ENCODE measurements around the gene A3GALT2. TPM values are rescaled to one million over a fixed set of nuclear protein-coding genes. Genes with fewer than 3 reads are reported as not detected.
A peak's percentile ranks its signal among the peaks of the same experiment; 100 is the strongest.

The A3GALT2 gene
- total RNA-seq, 1 donor from 2014 or later: 0.35 TPM

DNA sequence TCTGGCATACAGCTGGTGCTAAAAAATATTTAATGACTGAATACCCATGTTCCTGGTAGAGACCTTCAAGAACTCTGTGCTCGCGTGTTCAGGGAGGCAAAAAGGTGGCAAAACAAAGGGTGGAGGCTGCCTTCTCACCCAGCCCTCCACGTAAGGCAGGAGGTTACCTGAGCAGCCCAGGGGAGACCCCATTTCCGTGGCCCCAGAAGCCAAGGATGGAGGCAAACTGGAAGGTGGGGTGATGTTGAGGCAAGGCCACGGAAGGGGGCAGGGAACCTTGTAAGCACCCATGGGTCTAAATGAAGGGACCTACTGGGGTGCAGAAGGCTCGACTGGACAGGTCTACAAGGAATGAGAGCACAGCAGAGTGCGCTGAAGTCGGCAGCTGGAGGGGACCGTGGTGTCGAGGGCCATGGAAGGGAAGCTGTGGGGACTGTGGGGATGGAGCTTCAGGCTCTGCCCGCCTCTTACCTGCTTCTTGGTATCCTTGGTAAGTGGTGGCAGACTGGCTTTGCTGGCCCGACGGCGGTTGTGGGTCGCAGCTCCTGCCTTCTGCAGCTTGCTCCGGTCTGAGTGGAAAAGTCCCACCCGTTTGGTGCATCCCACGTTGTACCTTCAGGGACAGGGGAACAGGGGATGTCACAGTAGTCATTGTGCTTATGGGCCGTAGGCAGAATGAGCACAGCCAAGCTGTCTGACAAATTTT lies 8.9 kb upstream of the A3GALT2 start:
- H3K36me3 Mint-ChIP-seq (ENCODE audit: unreplicated experiment): peaks cover 65% of the 10 kb centered on the region
- TF ChIP-seq, protein P1, sequence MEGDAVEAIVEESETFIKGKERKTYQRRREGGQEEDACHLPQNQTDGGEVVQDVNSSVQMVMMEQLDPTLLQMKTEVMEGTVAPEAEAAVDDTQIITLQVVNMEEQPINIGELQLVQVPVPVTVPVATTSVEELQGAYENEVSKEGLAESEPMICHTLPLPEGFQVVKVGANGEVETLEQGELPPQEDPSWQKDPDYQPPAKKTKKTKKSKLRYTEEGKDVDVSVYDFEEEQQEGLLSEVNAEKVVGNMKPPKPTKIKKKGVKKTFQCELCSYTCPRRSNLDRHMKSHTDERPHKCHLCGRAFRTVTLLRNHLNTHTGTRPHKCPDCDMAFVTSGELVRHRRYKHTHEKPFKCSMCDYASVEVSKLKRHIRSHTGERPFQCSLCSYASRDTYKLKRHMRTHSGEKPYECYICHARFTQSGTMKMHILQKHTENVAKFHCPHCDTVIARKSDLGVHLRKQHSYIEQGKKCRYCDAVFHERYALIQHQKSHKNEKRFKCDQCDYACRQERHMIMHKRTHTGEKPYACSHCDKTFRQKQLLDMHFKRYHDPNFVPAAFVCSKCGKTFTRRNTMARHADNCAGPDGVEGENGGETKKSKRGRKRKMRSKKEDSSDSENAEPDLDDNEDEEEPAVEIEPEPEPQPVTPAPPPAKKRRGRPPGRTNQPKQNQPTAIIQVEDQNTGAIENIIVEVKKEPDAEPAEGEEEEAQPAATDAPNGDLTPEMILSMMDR (IDR thresholded peaks at IDR 0.05): no peak
- no peaks in the 10 kb centered on the region for H3K9me3 Mint-ChIP-seq (ENCODE audit: unreplicated experiment)
- no peak overlapping the region for H3K27ac Mint-ChIP-seq (ENCODE audit: unreplicated experiment)
- H3K4me1 Mint-ChIP-seq (ENCODE audit: unreplicated experiment): peaks cover 37% of the 10 kb centered on the region
- no peak overlapping the region for H3K4me3 Mint-ChIP-seq (ENCODE audit: unreplicated experiment)
- H3K27me3 Mint-ChIP-seq (ENCODE audit: unreplicated experiment): no peaks in the 10 kb centered on the region
- no peak for DNase-seq (ENCODE audit: extremely low spot score, unreplicated experiment)

GRCh38 chr1:33328817-33329216 lies 7.9 kb upstream of the A3GALT2 start:
- TF ChIP-seq, protein P1 (IDR thresholded peaks at IDR 0.05): no peak
- Mint-ChIP-seq H3K4me3 (ENCODE audit: unreplicated experiment) (no peak overlapping the region), H3K27me3 (ENCODE audit: unreplicated experiment) (no peaks in the 10 kb centered on the region), H3K9me3 (ENCODE audit: unreplicated experiment) (no peaks in the 10 kb centered on the region), H3K27ac (ENCODE audit: unreplicated experiment) (no peak overlapping the region), H3K36me3 (ENCODE audit: unreplicated experiment) (peaks cover 66% of the 10 kb centered on the region), H3K4me1 (ENCODE audit: unreplicated experiment) (peaks cover 30% of the 10 kb centered on the region)
- no peak for DNase-seq (ENCODE audit: extremely low spot score, unreplicated experiment)

GRCh38 chr1:33327587-33328325 lies 6.9 kb upstream of the A3GALT2 start:
- Mint-ChIP-seq H3K27ac (ENCODE audit: unreplicated experiment) (no peak overlapping the region), H3K36me3 (ENCODE audit: unreplicated experiment) (peaks cover 69% of the 10 kb centered on the region), H3K9me3 (ENCODE audit: unreplicated experiment) (no peaks in the 10 kb centered on the region), H3K27me3 (ENCODE audit: unreplicated experiment) (no peaks in the 10 kb centered on the region), H3K4me1 (ENCODE audit: unreplicated experiment) (peaks cover 19% of the 10 kb centered on the region), H3K4me3 (ENCODE audit: unreplicated experiment) (no peak overlapping the region)
- TF ChIP-seq, protein P1 (IDR thresholded peaks at IDR 0.05): no peak
- DNase-seq (ENCODE audit: extremely low spot score, unreplicated experiment): no peak

- peaks cover 62% of the 10 kb centered on the region for H3K36me3 Mint-ChIP-seq (ENCODE audit: unreplicated experiment)
- DNase-seq (ENCODE audit: extremely low spot score, unreplicated experiment): no peak
- no peaks in the 10 kb centered on the region for H3K9me3 Mint-ChIP-seq (ENCODE audit: unreplicated experiment)
- no peaks in the 10 kb centered on the region for H3K27me3 Mint-ChIP-seq (ENCODE audit: unreplicated experiment)
- H3K4me1 Mint-ChIP-seq (ENCODE audit: unreplicated experiment): peaks cover 9% of the 10 kb centered on the region
- peak overlapping the region; percentile 40 for H3K27ac Mint-ChIP-seq (ENCODE audit: unreplicated experiment)
- peak overlapping the region; percentile 22 for H3K4me3 Mint-ChIP-seq (ENCODE audit: unreplicated experiment)
- TF ChIP-seq, protein P1 (IDR thresholded peaks at IDR 0.05): no peak
Measured at GRCh38 chr1:33326785-33327184, 5.9 kb upstream of the A3GALT2 start.

Measured in osteocyte (in vitro differentiated cells).